GM18909 (cell line): ENCODE measurements around the gene MAP3K4.

ENCODE experiments used
- ATAC-seq: cut with Tn5 transposase; IDR thresholded peaks from one replicate; pipeline ENCODE4 v1.9.1; 2021; ENCODE audit warnings: mild to moderate bottlenecking; ENCODE audit not compliant: unreplicated experiment, poor library complexity

MAP3K4 gene

GRCh38 chr6:161031721-161032495 lies 40.3 kb downstream of the MAP3K4 start:
- no peak for ATAC-seq

- ATAC-seq: no peak
These were observed 42.1 kb downstream of the MAP3K4 start for GRCh38 chr6:161033667-161034066.

- peak; percentile 52 for ATAC-seq
These were observed 43.8 kb downstream of the MAP3K4 start for GRCh38 chr6:161035182-161035980.

- ATAC-seq: no peak
These were observed 44.4 kb downstream of the MAP3K4 start for GRCh38 chr6:161035981-161036263.

GRCh38 chr6:161037873-161038228 lies 46.3 kb downstream of the MAP3K4 start:
- ATAC-seq: no peak

GRCh38 chr6:161038229-161039031 lies 46.9 kb downstream of the MAP3K4 start:
- ATAC-seq: peak; percentile 90

- no peak for ATAC-seq
These were observed 49.7 kb downstream of the MAP3K4 start for GRCh38 chr6:161041274-161041673.

GRCh38 chr6:161044335-161044734 lies 52.8 kb downstream of the MAP3K4 start:
- ATAC-seq: no peak

GRCh38 chr6:161048641-161049040 lies 57.1 kb downstream of the MAP3K4 start:
- ATAC-seq: no peak

- no peak for ATAC-seq
These were observed 58.7 kb downstream of the MAP3K4 start for GRCh38 chr6:161050134-161050765.

- ATAC-seq: no peak
These were observed 61.5 kb downstream of the MAP3K4 start for GRCh38 chr6:161053103-161053502.

GRCh38 chr6:161054876-161055275 lies 63.3 kb downstream of the MAP3K4 start:
- ATAC-seq: no peak

- ATAC-seq: peak; percentile 42
These were observed 64.9 kb downstream of the MAP3K4 start for GRCh38 chr6:161056451-161056850.

- no peak for ATAC-seq
These were observed 65.8 kb downstream of the MAP3K4 start for GRCh38 chr6:161057103-161058091.

- ATAC-seq: no peak
These were observed 67.2 kb downstream of the MAP3K4 start for GRCh38 chr6:161058741-161059140.

GRCh38 chr6:161061576-161061975 lies 70.0 kb downstream of the MAP3K4 start:
- ATAC-seq: no peak

GRCh38 chr6:161064915-161065314 lies 73.3 kb downstream of the MAP3K4 start:
- no peak for ATAC-seq

- ATAC-seq: no peak
These were observed 74.9 kb downstream of the MAP3K4 start for GRCh38 chr6:161066511-161066910.

GRCh38 chr6:161067749-161068148 lies 76.2 kb downstream of the MAP3K4 start:
- no peak for ATAC-seq
